Stimulated activated effector memory CD8-positive, alpha-beta T cell treated with anti-CD3 and anti-CD28 coated beads, Interleukin-12 subunit alpha, Interleukin-12 subunit beta, amount 100 ng/mL, for 72 hours (primary cell): ENCODE results near the gene KLHL24.
"Not testable (repeated sequence)": the region's sequence is repeated elsewhere in the genome, so short reads cannot be mapped to it uniquely, and the experiment has no call there.

Experiments used
- ATAC-seq: fragments of 150-1000 bp; cut with Tn5 transposase; 2 replicates; pipeline ENCODE4 v1.10.0; 2021
- DNase-seq, 2 donors: peaks; one replicate each; pipeline ENCODE4 v3.0.0; 2021 to 2022; ENCODE audit warnings: low spot score in 2 of 2
- H3K27ac Mint-ChIP-seq: one replicate; pipeline ENCODE4 v1.8.0; 2022; ENCODE audit warnings: mild to moderate bottlenecking, mixed read lengths
- H3K36me3 Mint-ChIP-seq: one replicate; pipeline ENCODE4 v1.8.0; 2022; ENCODE audit warnings: mild to moderate bottlenecking, mixed read lengths
- H3K4me1 Mint-ChIP-seq: one replicate; pipeline ENCODE4 v1.8.0; 2022; ENCODE audit warnings: mixed read lengths
- H3K4me3 Mint-ChIP-seq: one replicate; pipeline ENCODE4 v1.8.0; 2022; ENCODE audit warnings: mild to moderate bottlenecking, mixed read lengths
- H3K9me3 Mint-ChIP-seq: one replicate; pipeline ENCODE4 v1.8.0; 2022; ENCODE audit warnings: mixed read lengths

The KLHL24 gene

GRCh38 chr3:183635431-183636220 is at the start of gene KLHL24:
Gene KLHL24 (plus strand): TSS chr3:183635623. CDS start chr3:183650357, 14,734 bp downstream.
- Mint-ChIP-seq H3K36me3 (no peaks in the 10 kb centered on the region), H3K9me3 (no peaks in the 10 kb centered on the region), H3K4me3 (peak within 1 kb of the TSS; percentile 85), H3K4me1 (peaks cover 28% of the 10 kb centered on the region), H3K27ac (peak within 1 kb of the TSS; percentile 93)
- DNase-seq (peak; percentile 84 to 93), ATAC-seq (peak; percentile 88)

GRCh38 chr3:183586477-183586876 is 48.9 kb upstream of the KLHL24 start:
- no peak for DNase-seq
- no peak for ATAC-seq
- peak overlapping the region; percentile 7 for H3K27ac Mint-ChIP-seq

GRCh38 chr3:183587336-183587735 is 48.1 kb upstream of the KLHL24 start:
- H3K4me1 Mint-ChIP-seq: peaks cover 31% of the 10 kb centered on the region
- no peak for ATAC-seq
- peak overlapping the region; percentile 7 for H3K27ac Mint-ChIP-seq
- DNase-seq: no peak
- H3K9me3 Mint-ChIP-seq: no peaks in the 10 kb centered on the region
- no peak overlapping the region for H3K4me3 Mint-ChIP-seq
- H3K36me3 Mint-ChIP-seq: no peaks in the 10 kb centered on the region

More at GRCh38 chr3:183586477-183586876, 48.9 kb upstream of the KLHL24 start:
- no peaks in the 10 kb centered on the region for H3K36me3 Mint-ChIP-seq
- no peaks in the 10 kb centered on the region for H3K9me3 Mint-ChIP-seq
- no peak overlapping the region for H3K4me3 Mint-ChIP-seq
- peaks cover 22% of the 10 kb centered on the region for H3K4me1 Mint-ChIP-seq

GRCh38 chr3:183590442-183590841 is 45.0 kb upstream of the KLHL24 start:
- Mint-ChIP-seq H3K4me1 (peaks cover 33% of the 10 kb centered on the region), H3K36me3 (no peaks in the 10 kb centered on the region), H3K9me3 (no peaks in the 10 kb centered on the region), H3K27ac (no peak overlapping the region), H3K4me3 (no peak overlapping the region)
- ATAC-seq (no peak), DNase-seq (no peak)

- H3K4me1 Mint-ChIP-seq: peaks cover 24% of the 10 kb centered on the region
- DNase-seq (no peak), ATAC-seq (peak; percentile 36)
- peaks cover 3% of the 10 kb centered on the region for H3K9me3 Mint-ChIP-seq
- H3K27ac Mint-ChIP-seq: no peak overlapping the region
- H3K4me3 Mint-ChIP-seq: peak overlapping the region; percentile 18
- H3K36me3 Mint-ChIP-seq: no peaks in the 10 kb centered on the region
Observed at GRCh38 chr3:183591881-183592521, 43.4 kb upstream of the KLHL24 start.

- ATAC-seq (no peak), DNase-seq (no peak)
- no peaks in the 10 kb centered on the region for H3K36me3 Mint-ChIP-seq
- peaks cover 17% of the 10 kb centered on the region for H3K4me1 Mint-ChIP-seq
- no peak overlapping the region for H3K27ac Mint-ChIP-seq
- H3K4me3 Mint-ChIP-seq: no peak overlapping the region
- peaks cover 5% of the 10 kb centered on the region for H3K9me3 Mint-ChIP-seq
Observed at GRCh38 chr3:183592821-183593220, 42.6 kb upstream of the KLHL24 start.

- H3K4me3 Mint-ChIP-seq: no peak overlapping the region
- no peak for ATAC-seq
- DNase-seq: no peak
- peaks cover 13% of the 10 kb centered on the region for H3K9me3 Mint-ChIP-seq
- no peak overlapping the region for H3K27ac Mint-ChIP-seq
- no peaks in the 10 kb centered on the region for H3K36me3 Mint-ChIP-seq
- peaks cover 12% of the 10 kb centered on the region for H3K4me1 Mint-ChIP-seq
Observed at GRCh38 chr3:183594636-183595035, 40.8 kb upstream of the KLHL24 start.

- DNase-seq: no peak
- Mint-ChIP-seq H3K9me3 (peaks cover 13% of the 10 kb centered on the region), H3K4me3 (no peak overlapping the region), H3K4me1 (no peaks in the 10 kb centered on the region), H3K36me3 (no peaks in the 10 kb centered on the region), H3K27ac (no peak overlapping the region)
- ATAC-seq: no peak
Observed at GRCh38 chr3:183597959-183598358, 37.5 kb upstream of the KLHL24 start.

GRCh38 chr3:183611326-183611725 is 24.1 kb upstream of the KLHL24 start:
- not testable (repeated sequence) for ATAC-seq, DNase-seq, H3K9me3 Mint-ChIP-seq, H3K4me1 Mint-ChIP-seq, H3K36me3 Mint-ChIP-seq, H3K27ac Mint-ChIP-seq, H3K4me3 Mint-ChIP-seq

- DNase-seq (no peak), ATAC-seq (no peak)
- Mint-ChIP-seq H3K9me3 (no peaks in the 10 kb centered on the region), H3K4me1 (no peaks in the 10 kb centered on the region), H3K27ac (no peak overlapping the region), H3K36me3 (no peaks in the 10 kb centered on the region), H3K4me3 (no peak overlapping the region)
Observed at GRCh38 chr3:183613366-183614285, 21.8 kb upstream of the KLHL24 start.

- ATAC-seq (no peak), DNase-seq (no peak)
- Mint-ChIP-seq H3K4me3 (no peak overlapping the region), H3K36me3 (no peaks in the 10 kb centered on the region), H3K4me1 (no peaks in the 10 kb centered on the region), H3K27ac (no peak overlapping the region), H3K9me3 (no peaks in the 10 kb centered on the region)
Observed at GRCh38 chr3:183618542-183618941, 16.9 kb upstream of the KLHL24 start.

GRCh38 chr3:183619010-183619409 is 16.4 kb upstream of the KLHL24 start:
- Mint-ChIP-seq H3K9me3 (no peaks in the 10 kb centered on the region), H3K27ac (no peak overlapping the region), H3K4me3 (no peak overlapping the region), H3K4me1 (no peaks in the 10 kb centered on the region), H3K36me3 (no peaks in the 10 kb centered on the region)
- DNase-seq: no peak
- no peak for ATAC-seq

- Mint-ChIP-seq H3K4me3 (no peak overlapping the region), H3K27ac (no peak overlapping the region), H3K4me1 (no peaks in the 10 kb centered on the region), H3K36me3 (no peaks in the 10 kb centered on the region), H3K9me3 (no peaks in the 10 kb centered on the region)
- DNase-seq (no peak), ATAC-seq (no peak)
Observed at GRCh38 chr3:183619624-183620251, 15.7 kb upstream of the KLHL24 start.

GRCh38 chr3:183620252-183620628 is 15.2 kb upstream of the KLHL24 start:
- ATAC-seq: no peak
- H3K36me3 Mint-ChIP-seq: no peaks in the 10 kb centered on the region
- no peaks in the 10 kb centered on the region for H3K4me1 Mint-ChIP-seq
- H3K9me3 Mint-ChIP-seq: no peaks in the 10 kb centered on the region
- H3K27ac Mint-ChIP-seq: no peak overlapping the region
- no peak overlapping the region for H3K4me3 Mint-ChIP-seq
- DNase-seq: no peak

GRCh38 chr3:183622473-183622872 is 12.9 kb upstream of the KLHL24 start:
- H3K9me3 Mint-ChIP-seq, H3K4me3 Mint-ChIP-seq, H3K36me3 Mint-ChIP-seq, DNase-seq, ATAC-seq, H3K27ac Mint-ChIP-seq, H3K4me1 Mint-ChIP-seq: not testable (repeated sequence)
